Mucosa of gallbladder (tissue), 1 donor: ENCODE data around the gene CD47. TPM values are rescaled to one million over a fixed set of nuclear protein-coding genes. Genes with fewer than 3 reads are reported as not detected.

ENCODE experiments used
- DNase-seq: peaks from one replicate; pipeline ENCODE4 v3.0.0-alpha.2; 2020; ENCODE audit warnings: low spot score
- total RNA-seq: library from RNA; stranded (reverse); gene quantifications from one replicate; pipeline ENCODE4 v1.2.1, GENCODE V29; 2021
- donor health status: DM: no; HTN: no; CAD: no.

The CD47 gene
- total RNA-seq: 96.4 TPM

GRCh38 chr3:108090701-108091497 lies at the start of gene CD47:
Gene CD47, minus strand, starts transcription at chr3:108091031. Its CDS starts 123 bp downstream, at chr3:108090908.
- DNase-seq: peak; percentile 95

- no peak for DNase-seq
These were observed 46.6 kb upstream of the CD47 start for GRCh38 chr3:108137460-108137814.

GRCh38 chr3:108136561-108137459 lies 46.0 kb upstream of the CD47 start:
- peak; percentile 43 for DNase-seq

GRCh38 chr3:108134555-108134880 lies 43.7 kb upstream of the CD47 start:
- no peak for DNase-seq

GRCh38 chr3:108133858-108134554 lies 43.2 kb upstream of the CD47 start:
- no peak for DNase-seq

GRCh38 chr3:108133048-108133369 lies 42.2 kb upstream of the CD47 start:
- DNase-seq: no peak

GRCh38 chr3:108131475-108132134 lies 40.8 kb upstream of the CD47 start:
- no peak for DNase-seq

GRCh38 chr3:108130701-108131474 lies 40.1 kb upstream of the CD47 start:
- no peak for DNase-seq

- no peak for DNase-seq
These were observed 39.4 kb upstream of the CD47 start for GRCh38 chr3:108130236-108130635.

GRCh38 chr3:108127301-108127988 lies 36.6 kb upstream of the CD47 start:
- no peak for DNase-seq

- no peak for DNase-seq
These were observed 35.5 kb upstream of the CD47 start for GRCh38 chr3:108126348-108126747.

- no peak for DNase-seq
These were observed 34.8 kb upstream of the CD47 start for GRCh38 chr3:108125550-108126071.

GRCh38 chr3:108125153-108125543 lies 34.3 kb upstream of the CD47 start:
- DNase-seq: no peak

- no peak for DNase-seq
These were observed 33.7 kb upstream of the CD47 start for GRCh38 chr3:108124337-108125152.

- DNase-seq: no peak
These were observed 32.5 kb upstream of the CD47 start for GRCh38 chr3:108123326-108123725.

GRCh38 chr3:108122276-108122675 lies 31.4 kb upstream of the CD47 start:
- DNase-seq: no peak

- DNase-seq: no peak
These were observed 28.7 kb upstream of the CD47 start for GRCh38 chr3:108119398-108120104.

- DNase-seq: no peak
These were observed 27.4 kb upstream of the CD47 start for GRCh38 chr3:108118038-108118768.
